PFSK-1 (cell line): Measurements from ENCODE around the gene CNFN.

Experiments
- SIN3A ChIP-seq: IDR thresholded peaks from 2 replicates; pipeline ENCODE4 v1.6.1; 2012; ENCODE audit warnings: mild to moderate bottlenecking, low read length, moderate library complexity, borderline replicate concordance; ENCODE audit not compliant: insufficient read depth
- TF ChIP-seq, protein P1 (sequence below), 2 experiments: IDR thresholded peaks; 2 replicates each; pipeline versions ENCODE4 v1.6.1 to v1.8.0; 2011 to 2012; ENCODE audit warnings: low read depth in 2 of 2, low read length in 2 of 2, control low read depth in 1 of 2, inconsistent platforms in 1 of 2, mild to moderate bottlenecking in 1 of 2, moderate library complexity in 1 of 2; ENCODE audit not compliant: insufficient read depth in 1 of 2

DNA sequence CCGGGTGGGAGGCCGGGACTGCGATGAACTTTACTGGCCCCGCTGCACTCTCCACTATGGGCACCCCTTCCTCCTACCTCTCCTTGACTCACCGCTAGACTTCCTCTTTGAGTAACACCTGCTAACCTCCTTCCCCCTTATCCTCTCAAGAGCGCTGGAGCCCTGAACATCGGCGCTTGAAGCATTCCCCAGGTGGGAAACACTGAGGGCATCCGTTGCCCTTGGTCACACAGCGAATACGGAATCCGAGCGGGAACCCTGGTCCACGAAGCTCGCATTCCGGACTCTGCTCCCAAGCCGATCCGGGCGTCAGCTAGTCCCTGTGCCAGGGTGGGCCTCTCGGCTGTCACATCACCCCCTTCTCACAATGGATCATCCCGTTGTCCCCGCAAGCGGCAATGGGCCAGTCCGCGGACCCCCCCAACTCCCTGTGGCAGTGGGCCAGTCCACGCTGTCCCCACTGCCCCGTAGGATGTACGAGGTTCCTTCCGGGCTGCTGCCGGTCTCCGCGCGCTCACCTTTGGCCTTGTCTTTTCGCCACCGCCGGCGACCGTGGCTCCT, 32.9 kb upstream of the CNFN start:
- no peak for TF ChIP-seq SIN3A
- TF ChIP-seq, protein P1, sequence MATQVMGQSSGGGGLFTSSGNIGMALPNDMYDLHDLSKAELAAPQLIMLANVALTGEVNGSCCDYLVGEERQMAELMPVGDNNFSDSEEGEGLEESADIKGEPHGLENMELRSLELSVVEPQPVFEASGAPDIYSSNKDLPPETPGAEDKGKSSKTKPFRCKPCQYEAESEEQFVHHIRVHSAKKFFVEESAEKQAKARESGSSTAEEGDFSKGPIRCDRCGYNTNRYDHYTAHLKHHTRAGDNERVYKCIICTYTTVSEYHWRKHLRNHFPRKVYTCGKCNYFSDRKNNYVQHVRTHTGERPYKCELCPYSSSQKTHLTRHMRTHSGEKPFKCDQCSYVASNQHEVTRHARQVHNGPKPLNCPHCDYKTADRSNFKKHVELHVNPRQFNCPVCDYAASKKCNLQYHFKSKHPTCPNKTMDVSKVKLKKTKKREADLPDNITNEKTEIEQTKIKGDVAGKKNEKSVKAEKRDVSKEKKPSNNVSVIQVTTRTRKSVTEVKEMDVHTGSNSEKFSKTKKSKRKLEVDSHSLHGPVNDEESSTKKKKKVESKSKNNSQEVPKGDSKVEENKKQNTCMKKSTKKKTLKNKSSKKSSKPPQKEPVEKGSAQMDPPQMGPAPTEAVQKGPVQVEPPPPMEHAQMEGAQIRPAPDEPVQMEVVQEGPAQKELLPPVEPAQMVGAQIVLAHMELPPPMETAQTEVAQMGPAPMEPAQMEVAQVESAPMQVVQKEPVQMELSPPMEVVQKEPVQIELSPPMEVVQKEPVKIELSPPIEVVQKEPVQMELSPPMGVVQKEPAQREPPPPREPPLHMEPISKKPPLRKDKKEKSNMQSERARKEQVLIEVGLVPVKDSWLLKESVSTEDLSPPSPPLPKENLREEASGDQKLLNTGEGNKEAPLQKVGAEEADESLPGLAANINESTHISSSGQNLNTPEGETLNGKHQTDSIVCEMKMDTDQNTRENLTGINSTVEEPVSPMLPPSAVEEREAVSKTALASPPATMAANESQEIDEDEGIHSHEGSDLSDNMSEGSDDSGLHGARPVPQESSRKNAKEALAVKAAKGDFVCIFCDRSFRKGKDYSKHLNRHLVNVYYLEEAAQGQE (IDR thresholded peaks at IDR 0.05; ENCODE audit: insufficient read depth in 1 of 2, low read depth in 2 of 2, low read length in 2 of 2), result no peak
